Medulla oblongata (tissue), 1 donor: ENCODE results near the gene IL17RB.

ENCODE experiments used
- DNase-seq: peaks from one replicate; pipeline ENCODE4 v3.0.0-alpha.2; 2015; ENCODE audit errors: extremely low spot score

The IL17RB gene

GRCh38 chr3:53859178-53859577 is 12.8 kb downstream of the IL17RB start:
- no peak for DNase-seq

GRCh38 chr3:53860196-53860595 is 13.8 kb downstream of the IL17RB start:
- no peak for DNase-seq

- no peak for DNase-seq
Observed at GRCh38 chr3:53862241-53862640, 15.9 kb downstream of the IL17RB start.

GRCh38 chr3:53863145-53863544 is 16.8 kb downstream of the IL17RB start:
- no peak for DNase-seq

- no peak for DNase-seq
Observed at GRCh38 chr3:53865732-53866499, 19.5 kb downstream of the IL17RB start.

- DNase-seq = no peak
Observed at GRCh38 chr3:53880396-53881345, 34.3 kb downstream of the IL17RB start.

- DNase-seq = peak; percentile 85
Observed at GRCh38 chr3:53881691-53882593, 35.6 kb downstream of the IL17RB start, which contains the start of gene ACTR8. Gene ACTR8 (minus strand): TSS chr3:53882152. CDS start chr3:53882101, 51 bp downstream.

GRCh38 chr3:53883008-53883407 is 36.6 kb downstream of the IL17RB start:
- no peak for DNase-seq

- no peak for DNase-seq
Observed at GRCh38 chr3:53884623-53885022, 38.3 kb downstream of the IL17RB start.

- peak; percentile 47 for DNase-seq
Observed at GRCh38 chr3:53885239-53885638, 38.9 kb downstream of the IL17RB start.

GRCh38 chr3:53887446-53887845 is 41.1 kb downstream of the IL17RB start:
- no peak for DNase-seq

GRCh38 chr3:53888232-53888631 is 41.9 kb downstream of the IL17RB start:
- no peak for DNase-seq

- DNase-seq = peak; percentile 23
Observed at GRCh38 chr3:53890726-53891475, 44.5 kb downstream of the IL17RB start.

GRCh38 chr3:53891497-53892285 is 45.3 kb downstream of the IL17RB start, which contains the start of gene SELENOK:
Gene SELENOK (minus strand): TSS chr3:53891859.
- DNase-seq = peak; percentile 100

- DNase-seq = no peak
Observed at GRCh38 chr3:53892286-53892637, 45.9 kb downstream of the IL17RB start.

GRCh38 chr3:53899750-53900149 is 53.4 kb downstream of the IL17RB start:
- DNase-seq = no peak

GRCh38 chr3:53900666-53901331 is 54.4 kb downstream of the IL17RB start:
- DNase-seq = no peak

GRCh38 chr3:53902067-53902466 is 55.7 kb downstream of the IL17RB start:
- no peak for DNase-seq

GRCh38 chr3:53902711-53903110 is 56.3 kb downstream of the IL17RB start:
- DNase-seq = no peak
